HG03558 (cell line): ENCODE measurements around the gene BIK.

Source experiments
- ATAC-seq: cut with Tn5 transposase; IDR thresholded peaks from one replicate; pipeline ENCODE4 v1.9.1; 2021; ENCODE audit warnings: moderate number of reproducible peaks; ENCODE audit not compliant: unreplicated experiment; ENCODE audit errors: extremely low read depth

BIK gene

GRCh38 chr22:43110444-43110926 lies at the start of gene BIK:
Gene BIK (plus strand): TSS chr22:43110750. CDS start chr22:43124023, 13,273 bp downstream.
- ATAC-seq: no peak

- ATAC-seq: no peak
These were observed 44.4 kb upstream of the BIK start for GRCh38 chr22:43066134-43066533.

- no peak for ATAC-seq
These were observed 43.6 kb upstream of the BIK start for GRCh38 chr22:43066844-43067385.

- ATAC-seq: no peak
These were observed 33.3 kb upstream of the BIK start for GRCh38 chr22:43077121-43077877.

- no peak for ATAC-seq
These were observed 32.0 kb upstream of the BIK start for GRCh38 chr22:43078522-43078921.

DNA sequence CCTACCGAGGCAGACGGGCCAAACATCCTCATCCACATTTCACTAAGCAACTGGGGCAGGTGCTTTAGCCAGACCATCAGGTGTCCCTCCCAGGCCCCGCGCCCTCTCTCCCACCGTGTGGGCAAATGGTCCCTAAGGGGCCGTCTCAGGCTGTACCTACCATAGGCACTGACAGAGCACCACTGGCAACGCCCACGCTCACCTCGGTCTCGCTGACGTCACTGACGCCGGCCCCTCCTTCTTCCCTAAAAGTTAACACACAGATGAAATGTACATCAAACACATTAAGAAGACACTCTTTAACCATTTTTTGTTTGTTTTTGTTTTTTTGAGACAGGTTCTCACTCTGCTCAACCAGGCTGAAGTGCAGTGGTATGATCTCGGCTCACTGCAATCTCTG lies 30.8 kb upstream of the BIK start:
- no peak for ATAC-seq

DNA sequence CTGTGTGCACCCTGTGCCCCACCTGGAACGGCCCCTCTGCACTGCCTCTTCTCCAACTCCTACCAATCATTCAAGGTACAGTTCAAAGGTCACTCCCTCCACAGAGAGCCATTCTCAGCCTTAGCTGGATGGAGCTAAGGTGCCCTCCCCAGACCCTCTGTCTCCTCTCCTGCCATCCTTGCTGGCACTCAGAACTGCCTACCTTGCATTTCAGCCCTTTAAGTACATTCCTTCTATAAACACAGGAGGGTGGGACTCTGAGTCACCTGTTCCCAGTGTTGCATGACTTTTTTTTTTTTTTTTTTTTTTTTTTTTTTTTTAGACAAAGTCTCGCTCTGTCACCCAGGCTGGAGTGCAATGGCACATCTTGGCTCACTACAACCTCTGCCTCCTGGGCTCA lies 29.9 kb upstream of the BIK start:
- no peak for ATAC-seq

- ATAC-seq: no peak
These were observed 28.6 kb upstream of the BIK start for GRCh38 chr22:43081968-43082367.

DNA sequence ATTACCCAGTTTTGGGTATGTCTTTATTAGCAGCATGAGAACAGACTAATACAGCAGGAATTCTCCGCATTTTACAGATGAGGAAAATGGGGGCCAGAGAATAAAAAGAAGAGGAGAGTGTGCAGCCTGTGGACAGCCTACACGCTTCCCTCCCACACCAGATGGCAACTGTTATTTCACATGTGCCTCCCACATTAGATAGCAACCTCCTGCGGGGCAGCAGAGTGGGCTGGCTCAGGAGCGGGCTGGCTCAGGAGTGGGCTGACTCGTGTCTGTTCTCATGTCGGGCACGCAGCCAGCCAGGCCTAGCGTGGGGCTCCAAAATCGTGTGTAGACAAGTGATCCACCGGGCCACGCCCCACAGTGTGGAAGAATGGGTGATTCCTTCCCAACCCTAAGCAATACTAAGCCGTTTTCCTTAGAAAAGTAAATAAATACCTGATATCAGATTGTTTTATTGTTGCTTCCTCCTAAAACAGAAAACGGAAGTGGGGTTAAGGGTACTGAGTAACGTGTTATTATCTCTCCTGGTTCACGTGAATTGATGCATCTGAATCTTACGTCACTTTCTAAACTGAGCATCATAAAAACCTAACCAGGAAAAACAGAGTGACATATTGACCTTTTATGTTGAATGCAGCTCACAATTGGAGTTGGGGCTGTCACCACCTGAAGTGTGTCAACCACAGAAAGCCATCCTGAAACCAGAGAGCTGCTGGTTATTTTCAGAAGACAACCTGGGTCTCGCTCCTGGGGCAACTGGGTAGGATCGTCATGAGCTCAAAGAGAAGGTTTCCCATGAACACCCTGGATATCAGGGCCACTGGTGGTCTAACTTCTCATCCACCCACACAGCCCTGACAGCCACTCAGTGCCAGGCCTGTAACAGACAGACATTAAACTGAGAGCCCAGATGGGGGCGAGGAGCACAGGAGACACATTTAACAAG lies 24.6 kb upstream of the BIK start:
- ATAC-seq: no peak

DNA sequence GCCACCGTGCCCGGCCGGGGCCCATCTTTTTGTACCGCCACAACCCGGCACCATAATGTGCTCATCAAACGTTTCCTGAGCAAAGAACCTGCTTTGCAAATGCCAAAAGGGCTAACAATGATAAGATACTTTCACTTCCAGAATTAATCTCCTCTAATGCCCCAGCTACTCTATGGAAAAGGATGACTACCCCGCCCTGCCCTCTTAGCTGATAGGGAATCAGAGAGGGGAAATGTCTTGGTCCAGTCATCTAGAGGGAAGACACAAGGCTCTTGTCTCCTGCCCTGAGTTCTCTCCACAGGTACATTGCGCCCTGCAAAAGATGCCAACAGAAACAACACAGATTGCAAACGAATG lies 21.9 kb upstream of the BIK start:
- no peak for ATAC-seq

DNA sequence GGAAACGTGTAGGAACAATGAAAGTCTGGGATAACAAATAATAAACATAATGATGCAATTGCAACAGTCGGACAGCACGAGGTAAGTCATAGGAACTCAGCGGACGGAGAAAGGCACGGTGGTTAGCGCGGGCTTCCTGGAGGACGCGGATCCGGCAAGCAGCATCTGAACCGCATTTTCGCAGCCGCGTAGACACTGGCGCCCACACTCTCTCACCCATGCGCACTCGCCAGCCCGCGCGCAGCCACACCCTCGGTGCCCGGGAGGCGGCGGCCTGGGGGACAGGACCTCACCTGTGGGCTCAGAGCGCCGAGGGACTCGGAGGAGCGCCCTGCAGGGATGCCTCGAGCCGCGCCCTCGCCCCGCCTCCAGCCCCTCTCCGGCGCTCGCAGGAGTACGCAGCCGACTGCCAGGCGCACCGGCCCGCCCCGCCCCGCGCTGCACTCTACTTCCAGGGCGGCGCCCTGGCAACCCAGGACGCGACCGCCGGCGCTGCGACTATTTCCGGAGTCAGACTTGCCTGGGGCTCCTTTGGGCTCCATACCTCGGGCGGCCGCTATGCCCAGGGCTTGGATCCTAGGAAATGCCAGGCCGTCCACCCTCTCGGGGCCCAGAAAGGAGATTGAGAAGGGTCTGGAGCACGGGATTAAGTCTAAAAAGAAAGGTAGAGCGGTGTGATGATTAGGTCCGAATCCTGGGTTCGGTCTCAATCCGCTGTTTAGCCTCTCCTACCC lies 21.4 kb upstream of the BIK start, which contains the start of gene TTLL1:
TTLL1 (minus strand) TSS at position 408 of the 734 bp plus-strand sequence. CDS start 13,805 bp downstream, outside the sequence.
- no peak for ATAC-seq

- ATAC-seq: no peak
These were observed 20.3 kb upstream of the BIK start for GRCh38 chr22:43090130-43090789.

GRCh38 chr22:43092085-43092484 lies 18.5 kb upstream of the BIK start:
- ATAC-seq: no peak

- no peak for ATAC-seq
These were observed 16.5 kb upstream of the BIK start for GRCh38 chr22:43094085-43094484.

- no peak for ATAC-seq
These were observed 16.0 kb upstream of the BIK start for GRCh38 chr22:43094551-43094950.

DNA sequence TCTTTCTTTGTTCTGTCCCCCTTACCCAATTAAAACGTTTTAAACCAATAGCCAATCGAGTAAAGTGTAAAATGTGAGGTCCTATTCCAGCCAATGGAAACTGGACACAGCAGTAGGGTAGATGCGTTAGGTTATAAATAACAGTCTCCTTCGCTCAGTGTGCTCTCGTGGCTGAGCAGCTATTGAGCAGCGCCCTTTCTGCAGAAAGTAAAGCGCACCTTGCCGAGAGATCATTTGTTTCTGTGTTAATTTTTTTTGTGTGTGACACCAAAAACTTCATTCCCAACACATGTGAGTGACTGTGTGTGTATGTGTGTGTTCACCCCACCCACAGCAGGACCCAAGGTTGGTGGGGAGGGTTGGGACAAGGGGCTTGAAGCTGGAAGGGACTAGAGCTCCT lies 14.1 kb upstream of the BIK start:
- no peak for ATAC-seq

- no peak for ATAC-seq
These were observed 12.2 kb upstream of the BIK start for GRCh38 chr22:43098356-43098755.

- ATAC-seq: no peak
These were observed 11.5 kb upstream of the BIK start for GRCh38 chr22:43099095-43099494.

GRCh38 chr22:43100225-43100624 lies 10.3 kb upstream of the BIK start:
- ATAC-seq: no peak

DNA sequence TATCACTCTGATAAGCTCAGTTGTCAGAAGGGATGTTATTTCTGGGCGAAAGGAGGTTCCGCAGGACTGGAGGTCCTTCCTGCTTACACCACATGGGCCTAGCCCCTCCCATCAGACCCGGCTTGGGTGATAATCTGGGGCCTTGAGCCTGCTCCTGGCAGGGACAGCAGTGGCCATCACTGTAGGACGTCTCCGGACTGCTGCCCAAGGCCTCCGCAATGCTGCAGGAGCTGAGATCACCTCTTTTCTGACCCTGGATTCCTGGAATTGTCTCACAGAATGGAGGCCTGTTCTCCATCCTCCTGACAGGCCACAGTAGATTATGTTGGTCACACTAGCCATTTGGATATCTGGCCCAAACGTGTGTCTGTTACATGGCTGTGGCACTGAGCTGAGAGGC lies 9.2 kb upstream of the BIK start:
- ATAC-seq: no peak
